ENCODE data around the gene CHRM1.
"Not testable (repeated sequence)": the region's sequence is repeated elsewhere in the genome, so short reads cannot be mapped to it uniquely, and the experiment has no call there.

Gene CHRM1

DNA sequence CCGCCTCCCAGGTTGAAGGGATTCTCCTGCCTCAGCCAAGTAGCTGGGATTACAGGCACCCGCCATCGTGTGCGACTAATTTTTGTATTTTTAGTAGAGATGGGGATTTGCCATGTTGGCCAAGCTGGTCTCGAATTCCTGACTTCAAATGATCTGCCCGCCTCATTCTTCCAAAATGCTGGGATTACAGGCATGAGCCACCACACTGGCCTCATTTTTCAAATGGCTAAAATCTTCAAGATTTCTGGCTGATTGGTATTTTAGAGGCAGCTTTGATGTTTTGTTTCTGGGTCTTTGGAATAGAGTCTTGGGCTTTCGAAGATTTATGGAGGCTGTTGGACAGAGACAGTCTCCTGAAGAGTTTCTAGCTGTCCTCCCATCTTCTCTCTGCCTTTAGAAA, 46.3 kb downstream of the CHRM1 start:
- no peak for DNase-seq

DNA sequence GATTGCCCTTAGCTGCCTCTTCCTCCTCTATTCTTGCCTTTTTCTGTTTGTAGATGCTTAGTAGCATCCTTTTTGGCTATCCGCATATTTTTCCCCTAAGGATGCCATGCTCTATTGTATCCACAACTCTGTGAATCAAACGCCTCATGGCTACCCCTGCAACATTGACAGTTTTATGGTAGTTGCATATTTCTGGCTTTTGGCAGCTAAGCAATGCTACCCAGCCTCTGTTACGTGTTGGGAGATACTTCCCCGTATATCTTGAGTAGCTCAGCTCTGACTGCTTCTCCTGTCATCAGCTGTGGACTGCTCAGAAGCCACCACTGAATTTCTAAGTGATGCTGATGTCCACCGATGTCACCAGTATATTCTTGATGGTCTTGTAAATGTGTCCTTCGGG, 55.5 kb downstream of the CHRM1 start:
- DNase-seq, result no peak

DNA sequence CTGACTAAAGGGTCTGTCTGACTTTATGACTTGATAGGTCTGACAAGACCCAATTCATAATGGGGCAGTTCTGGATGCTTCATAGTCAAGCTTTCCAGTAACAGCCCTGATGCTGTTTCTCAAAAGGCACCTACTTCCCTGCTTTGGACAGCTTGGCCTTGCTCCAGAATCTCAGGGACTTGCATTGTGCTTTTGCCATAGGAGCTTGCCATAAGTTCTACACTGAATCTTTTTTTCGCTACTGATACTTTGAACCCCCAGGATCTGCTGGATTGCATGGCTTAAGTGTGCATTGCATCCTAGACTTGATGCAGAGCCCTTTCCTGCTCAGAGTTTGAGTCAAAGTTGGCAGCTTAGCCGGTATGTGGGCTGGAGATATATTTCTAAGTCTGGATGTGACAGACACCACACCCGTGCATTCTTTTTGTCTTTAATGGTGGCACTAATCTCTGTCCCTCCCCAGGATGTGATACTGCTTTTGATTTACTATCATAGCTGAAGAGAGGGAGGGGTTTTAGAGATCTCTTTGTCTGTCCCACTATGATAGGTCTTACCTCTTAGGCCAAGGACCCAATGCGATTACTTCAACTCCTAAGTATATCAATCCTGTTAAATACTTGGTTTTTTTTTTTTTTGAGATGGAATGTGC, 57.4 kb downstream of the CHRM1 start:
- DNase-seq, result no peak

DNA sequence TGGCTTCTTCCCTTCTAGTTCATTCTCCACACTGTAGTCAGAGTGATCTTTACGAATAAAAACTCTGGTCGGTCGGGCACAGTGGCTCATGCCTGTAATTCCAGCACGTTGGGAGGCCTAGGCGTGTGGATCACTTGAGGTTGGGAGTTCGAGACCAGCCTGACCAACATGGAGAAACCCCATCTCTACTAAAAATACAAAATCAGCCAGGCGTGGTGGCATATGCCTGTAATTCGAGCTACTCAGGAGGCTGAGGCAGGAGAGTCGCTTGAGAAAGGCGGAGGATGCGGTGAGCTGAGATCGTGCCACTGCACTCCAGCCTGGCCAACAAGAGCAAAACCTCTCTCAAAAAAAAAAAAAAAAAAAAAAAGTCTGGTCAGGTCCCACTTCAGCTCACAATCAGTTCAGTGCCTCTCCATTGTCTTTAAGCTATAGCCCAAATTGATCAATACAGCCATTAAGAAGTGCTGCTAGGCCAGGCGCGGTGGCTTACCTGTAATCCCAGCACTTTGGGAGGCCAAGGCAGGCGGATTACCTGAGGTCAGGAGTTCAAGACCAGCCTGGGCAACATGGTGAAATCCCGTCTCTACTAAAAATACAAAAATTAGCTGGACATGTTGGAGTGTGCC, 59.5 kb downstream of the CHRM1 start:
- DNase-seq, result not testable (repeated sequence)

DNA sequence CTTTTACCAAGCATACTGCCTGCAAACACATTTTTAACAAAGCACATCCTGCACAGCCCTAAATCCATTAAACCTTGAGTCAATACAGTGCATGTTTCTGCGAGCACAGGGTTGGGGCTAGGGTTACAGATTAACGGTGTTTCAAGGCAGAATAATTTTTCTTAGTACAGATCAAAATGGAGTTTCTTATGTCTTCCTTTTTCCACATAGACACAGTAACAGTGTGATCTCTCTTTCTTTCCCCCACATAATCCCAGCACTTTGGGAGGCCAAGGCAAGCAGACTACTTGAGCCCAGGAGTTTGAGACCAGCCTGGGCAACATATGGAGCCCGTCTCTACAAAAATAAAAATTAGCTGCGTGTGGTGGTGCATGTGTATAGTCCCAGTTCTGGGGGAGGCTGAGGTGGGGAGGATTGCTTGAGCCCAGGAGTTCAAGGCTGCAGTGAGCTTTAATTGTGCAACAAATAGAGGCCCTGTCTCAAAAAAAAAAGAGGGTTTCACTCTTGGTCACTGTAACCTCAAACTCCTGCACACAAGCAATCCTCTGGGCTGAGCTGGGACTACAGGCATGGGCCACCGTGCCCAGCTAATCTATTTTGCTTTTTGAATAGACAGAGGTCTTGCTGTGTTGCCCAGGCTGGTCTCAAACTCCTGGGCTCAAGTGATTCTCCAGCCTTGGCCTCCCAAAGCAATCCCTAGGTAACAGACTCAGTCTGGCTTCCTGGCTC, 60.2 kb downstream of the CHRM1 start:
- no peak for DNase-seq

DNA sequence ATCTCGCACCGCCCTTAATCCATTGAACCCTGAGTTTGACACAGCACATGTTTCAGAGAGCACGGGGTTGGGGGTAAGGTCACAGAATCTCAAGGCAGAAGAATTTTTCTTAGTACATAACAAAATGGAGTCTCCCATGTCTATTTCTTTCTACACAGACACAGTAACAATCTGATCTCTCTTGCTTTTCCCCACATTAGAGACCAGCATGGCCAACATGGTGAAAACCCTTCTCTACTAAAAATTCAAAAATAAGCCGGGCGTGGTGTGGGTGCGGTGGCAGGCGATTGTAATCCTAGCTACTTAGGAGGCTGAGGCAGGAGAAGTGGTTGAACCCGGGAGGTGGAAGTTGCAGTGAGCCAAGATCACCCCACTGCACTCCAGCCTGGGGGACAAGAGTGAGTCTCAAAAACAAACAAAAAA, 61.9 kb downstream of the CHRM1 start:
- DNase-seq, result not testable (repeated sequence)

All from COR-L47 (cell line).